HepG2 (cell line): ENCODE results near the gene RAPSN. TPM values are rescaled to one million over a fixed set of nuclear protein-coding genes. Genes with fewer than 3 reads are reported as not detected.

Experiments
- CAMTA2 ChIP-seq: sonication (generic); formaldehyde crosslinking; IDR thresholded peaks from 2 replicates; pipeline ENCODE4 v1.4.0; 2020; ENCODE audit warnings: mild to moderate bottlenecking, missing genetic modification reagents, borderline replicate concordance
- DMAP1 ChIP-seq: IDR thresholded peaks from 2 replicates; pipeline ENCODE4 v1.6.1; 2016
- E2F2 ChIP-seq: sonication (generic); formaldehyde crosslinking; IDR thresholded peaks from 2 replicates; pipeline ENCODE4 v1.4.0; 2020; ENCODE audit warnings: missing genetic modification reagents, borderline replicate concordance
- FOXK2 ChIP-seq: fragments of 450-650 bp; IDR thresholded peaks from 2 replicates; pipeline ENCODE4 v1.6.1; 2016
- HIVEP1 ChIP-seq: sonication (generic); formaldehyde crosslinking; IDR thresholded peaks from 2 replicates; pipeline ENCODE4 v1.4.0; 2020; ENCODE audit warnings: mild to moderate bottlenecking, missing genetic modification reagents
- KAT2B ChIP-seq: fragments of 150-350 bp; IDR thresholded peaks from 2 replicates; pipeline ENCODE4 v1.6.1; 2014; ENCODE audit warnings: low read depth, low read length, borderline replicate concordance
- RFXAP ChIP-seq: sonication (generic); formaldehyde crosslinking; IDR thresholded peaks from 2 replicates; pipeline ENCODE4 v1.4.0; 2020; ENCODE audit warnings: missing genetic modification reagents, borderline replicate concordance
- SNAPC4 ChIP-seq: sonication (generic); formaldehyde crosslinking; IDR thresholded peaks from 2 replicates; pipeline ENCODE4 v1.4.0; 2020; ENCODE audit warnings: mild to moderate bottlenecking, missing genetic modification reagents
- SPEN ChIP-seq: sonication (generic); formaldehyde crosslinking; IDR thresholded peaks from 2 replicates; pipeline ENCODE4 v1.5.1; 2020; ENCODE audit warnings: low read depth, mild to moderate bottlenecking, missing genetic modification reagents
- SRF ChIP-seq: IDR thresholded peaks from 2 replicates; pipeline ENCODE4 v1.6.1; 2011; ENCODE audit warnings: mild to moderate bottlenecking, low read depth, low read length, moderate library complexity
- SRSF4 ChIP-seq: fragments of 200-400 bp; formaldehyde crosslinking; IDR thresholded peaks from one replicate; pipeline ENCODE4 v1.6.1; 2018; ENCODE audit warnings: mild to moderate bottlenecking, low read depth, low read length, moderate library complexity; ENCODE audit not compliant: poor library complexity, severe bottlenecking
- U2AF1 ChIP-seq: fragments of 200-400 bp; formaldehyde crosslinking; optimal IDR thresholded peaks from 2 replicates; pipeline ENCODE3; 2017; ENCODE audit warnings: mild to moderate bottlenecking, low read depth, low read length
- ZNF225 ChIP-seq: sonication (generic); formaldehyde crosslinking; IDR thresholded peaks from 2 replicates; pipeline ENCODE4 v1.4.0; 2020; ENCODE audit warnings: mild to moderate bottlenecking, missing genetic modification reagents
- ZNF816 ChIP-seq: sonication (generic); formaldehyde crosslinking; IDR thresholded peaks from 2 replicates; pipeline ENCODE4 v1.8.0; 2022; ENCODE audit warnings: missing genetic modification reagents, mild to moderate bottlenecking, borderline replicate concordance
- ZNF850 ChIP-seq: sonication (generic); formaldehyde crosslinking; conservative IDR thresholded peaks from 2 replicates; pipeline ENCODE4 v1.9.0; 2021; ENCODE audit warnings: mild to moderate bottlenecking, missing genetic modification reagents
- polyA plus RNA-seq, 8 experiments: library from polyadenylated mRNA; depleted of rRNA in 3 of 8; stranded (reverse) in 7 of 8; unstranded in 1 of 8; fragments of >200 nt; fragmentation: Illumina TruSeq in 4 of 8; extraction: Trizol in 4 of 8; gene quantifications; 2 replicates each; pipeline versions ENCODE4 v1.2.1 to v1.2.3, GENCODE V29; 2011 to 2016; ENCODE audit warnings: low read depth in 4 of 8, missing spikeins in 1 of 8, mixed read lengths in 1 of 8; ENCODE audit not compliant: insufficient read depth in 1 of 8
- total RNA-seq, 5 experiments: library from RNA; depleted of rRNA; stranded (reverse); fragments of >200 nt; fragmentation: Illumina TruSeq; extraction: Trizol; gene quantifications; 2 replicates each; pipeline ENCODE4 v1.2.3, GENCODE V29; 2016; ENCODE audit warnings: low read depth in 1 of 5
- TF ChIP-seq, protein P1 (sequence below): sonication (generic); formaldehyde crosslinking; IDR thresholded peaks from 2 replicates; pipeline ENCODE4 v1.4.0; 2020; ENCODE audit warnings: missing genetic modification reagents
- TF ChIP-seq, protein P2 (sequence below): sonication (generic); formaldehyde crosslinking; IDR thresholded peaks from 2 replicates; pipeline ENCODE4 v1.4.0; 2020; ENCODE audit warnings: mild to moderate bottlenecking, missing genetic modification reagents

The RAPSN gene
- total and polyA plus RNA-seq, 2 of the 13 experiments (the other 11 are each of a cell fraction or from before 2014, with no cell fraction given): 0.15 to 1.2 TPM

- TF ChIP-seq, protein P1, sequence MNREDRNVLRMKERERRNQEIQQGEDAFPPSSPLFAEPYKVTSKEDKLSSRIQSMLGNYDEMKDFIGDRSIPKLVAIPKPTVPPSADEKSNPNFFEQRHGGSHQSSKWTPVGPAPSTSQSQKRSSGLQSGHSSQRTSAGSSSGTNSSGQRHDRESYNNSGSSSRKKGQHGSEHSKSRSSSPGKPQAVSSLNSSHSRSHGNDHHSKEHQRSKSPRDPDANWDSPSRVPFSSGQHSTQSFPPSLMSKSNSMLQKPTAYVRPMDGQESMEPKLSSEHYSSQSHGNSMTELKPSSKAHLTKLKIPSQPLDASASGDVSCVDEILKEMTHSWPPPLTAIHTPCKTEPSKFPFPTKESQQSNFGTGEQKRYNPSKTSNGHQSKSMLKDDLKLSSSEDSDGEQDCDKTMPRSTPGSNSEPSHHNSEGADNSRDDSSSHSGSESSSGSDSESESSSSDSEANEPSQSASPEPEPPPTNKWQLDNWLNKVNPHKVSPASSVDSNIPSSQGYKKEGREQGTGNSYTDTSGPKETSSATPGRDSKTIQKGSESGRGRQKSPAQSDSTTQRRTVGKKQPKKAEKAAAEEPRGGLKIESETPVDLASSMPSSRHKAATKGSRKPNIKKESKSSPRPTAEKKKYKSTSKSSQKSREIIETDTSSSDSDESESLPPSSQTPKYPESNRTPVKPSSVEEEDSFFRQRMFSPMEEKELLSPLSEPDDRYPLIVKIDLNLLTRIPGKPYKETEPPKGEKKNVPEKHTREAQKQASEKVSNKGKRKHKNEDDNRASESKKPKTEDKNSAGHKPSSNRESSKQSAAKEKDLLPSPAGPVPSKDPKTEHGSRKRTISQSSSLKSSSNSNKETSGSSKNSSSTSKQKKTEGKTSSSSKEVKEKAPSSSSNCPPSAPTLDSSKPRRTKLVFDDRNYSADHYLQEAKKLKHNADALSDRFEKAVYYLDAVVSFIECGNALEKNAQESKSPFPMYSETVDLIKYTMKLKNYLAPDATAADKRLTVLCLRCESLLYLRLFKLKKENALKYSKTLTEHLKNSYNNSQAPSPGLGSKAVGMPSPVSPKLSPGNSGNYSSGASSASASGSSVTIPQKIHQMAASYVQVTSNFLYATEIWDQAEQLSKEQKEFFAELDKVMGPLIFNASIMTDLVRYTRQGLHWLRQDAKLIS: no peak
- TF ChIP-seq E2F2 (CRISPR knock-in tag) (no peak), RFXAP (CRISPR knock-in tag) (no peak), SRSF4 (no peak), HIVEP1 (CRISPR knock-in tag) (peak; percentile 8; the same call in 1 of the 2 replicates), DMAP1 (CRISPR knock-in tag) (0 out of 2 replicates have a peak, but pooled peaks have one; percentile 2), SNAPC4 (no peak), ZNF225 (CRISPR knock-in tag) (peak; percentile 14; the same call in 1 of the 2 replicates), KAT2B (no peak), ZNF816 (peak; percentile 82; the same call in 1 of the 2 replicates), FOXK2 (no peak), U2AF1 (peak; percentile 1), SRF (no peak), CAMTA2 (CRISPR knock-in tag) (no peak), ZNF850 (CRISPR knock-in tag) (peak; percentile 67; the same call in 1 of the 2 replicates), SPEN (CRISPR knock-in tag) (peak; percentile 21; the same call in 1 of the 2 replicates)
- TF ChIP-seq, protein P2, sequence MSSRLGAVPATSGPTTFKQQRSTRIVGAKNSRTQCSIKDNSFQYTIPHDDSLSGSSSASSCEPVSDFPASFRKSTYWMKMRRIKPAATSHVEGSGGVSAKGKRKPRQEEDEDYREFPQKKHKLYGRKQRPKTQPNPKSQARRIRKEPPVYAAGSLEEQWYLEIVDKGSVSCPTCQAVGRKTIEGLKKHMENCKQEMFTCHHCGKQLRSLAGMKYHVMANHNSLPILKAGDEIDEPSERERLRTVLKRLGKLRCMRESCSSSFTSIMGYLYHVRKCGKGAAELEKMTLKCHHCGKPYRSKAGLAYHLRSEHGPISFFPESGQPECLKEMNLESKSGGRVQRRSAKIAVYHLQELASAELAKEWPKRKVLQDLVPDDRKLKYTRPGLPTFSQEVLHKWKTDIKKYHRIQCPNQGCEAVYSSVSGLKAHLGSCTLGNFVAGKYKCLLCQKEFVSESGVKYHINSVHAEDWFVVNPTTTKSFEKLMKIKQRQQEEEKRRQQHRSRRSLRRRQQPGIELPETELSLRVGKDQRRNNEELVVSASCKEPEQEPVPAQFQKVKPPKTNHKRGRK (CRISPR knock-in tag): 0 out of 2 replicates have a peak, but pooled peaks have one; percentile 25
Observed at GRCh38 chr11:47408598-47409439, 40.1 kb downstream of the RAPSN start (continued).
